ENCODE measurements around the gene MYH2.

MYH2 gene

GRCh38 chr17:10516065-10516464 is 33.4 kb downstream of the MYH2 start:
- DNase-seq, result no peak

GRCh38 chr17:10513299-10514067 is 36.0 kb downstream of the MYH2 start:
- DNase-seq, result no peak

GRCh38 chr17:10512856-10513255 is 36.6 kb downstream of the MYH2 start:
- no peak for DNase-seq

GRCh38 chr17:10499950-10500349 is 49.5 kb downstream of the MYH2 start:
- DNase-seq, result no peak

- no peak for DNase-seq
Measured at GRCh38 chr17:10492004-10492403, 57.5 kb downstream of the MYH2 start.

GRCh38 chr17:10482252-10482651 is 67.2 kb downstream of the MYH2 start:
- no peak for DNase-seq

GRCh38 chr17:10477701-10478100 is 71.8 kb downstream of the MYH2 start:
- DNase-seq, result no peak

- DNase-seq, result no peak
Measured at GRCh38 chr17:10474536-10474935, 74.9 kb downstream of the MYH2 start.

- DNase-seq, result no peak
Measured at GRCh38 chr17:10471858-10472257, 77.6 kb downstream of the MYH2 start.

Measured in right kidney (tissue), 1 donor.